ENCODE measurements around the gene TELO2.

- TF ChIP-seq ZNF398 (tag by site-specific recombination; IDR thresholded peaks at IDR 0.05) (no peak), SALL2 (tag by site-specific recombination; IDR thresholded peaks at IDR 0.05; ENCODE audit: borderline replicate concordance) (no peak), ZNF768 (tag by site-specific recombination; IDR thresholded peaks at IDR 0.05) (no peak), ZNF350 (tag by site-specific recombination; IDR thresholded peaks at IDR 0.05) (no peak), ZNF274 (IDR thresholded peaks at IDR 0.05; ENCODE audit: low read length) (no peak), ZNF274 (tag by site-specific recombination; IDR thresholded peaks at IDR 0.05; ENCODE audit: borderline replicate concordance) (no peak), ZNF785 (tag by site-specific recombination; IDR thresholded peaks at IDR 0.05) (no peak), TRIM28 (IDR thresholded peaks at IDR 0.05; ENCODE audit: borderline replicate concordance, low read length) (no peak), PRDM1 (tag by site-specific recombination; IDR thresholded peaks at IDR 0.05) (no peak)
- TF ChIP-seq, protein P1, sequence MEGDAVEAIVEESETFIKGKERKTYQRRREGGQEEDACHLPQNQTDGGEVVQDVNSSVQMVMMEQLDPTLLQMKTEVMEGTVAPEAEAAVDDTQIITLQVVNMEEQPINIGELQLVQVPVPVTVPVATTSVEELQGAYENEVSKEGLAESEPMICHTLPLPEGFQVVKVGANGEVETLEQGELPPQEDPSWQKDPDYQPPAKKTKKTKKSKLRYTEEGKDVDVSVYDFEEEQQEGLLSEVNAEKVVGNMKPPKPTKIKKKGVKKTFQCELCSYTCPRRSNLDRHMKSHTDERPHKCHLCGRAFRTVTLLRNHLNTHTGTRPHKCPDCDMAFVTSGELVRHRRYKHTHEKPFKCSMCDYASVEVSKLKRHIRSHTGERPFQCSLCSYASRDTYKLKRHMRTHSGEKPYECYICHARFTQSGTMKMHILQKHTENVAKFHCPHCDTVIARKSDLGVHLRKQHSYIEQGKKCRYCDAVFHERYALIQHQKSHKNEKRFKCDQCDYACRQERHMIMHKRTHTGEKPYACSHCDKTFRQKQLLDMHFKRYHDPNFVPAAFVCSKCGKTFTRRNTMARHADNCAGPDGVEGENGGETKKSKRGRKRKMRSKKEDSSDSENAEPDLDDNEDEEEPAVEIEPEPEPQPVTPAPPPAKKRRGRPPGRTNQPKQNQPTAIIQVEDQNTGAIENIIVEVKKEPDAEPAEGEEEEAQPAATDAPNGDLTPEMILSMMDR (tag by site-specific recombination; IDR thresholded peaks at IDR 0.05): no peak
These were observed 28.1 kb upstream of the TELO2 start for GRCh38 chr16:1464894-1465566.
